HG03139 (cell line): ENCODE data around the gene CANX.
"Not testable (repeated sequence)": the region's sequence is repeated elsewhere in the genome, so short reads cannot be mapped to it uniquely, and the experiment has no call there.

Experiments
- ATAC-seq: cut with Tn5 transposase; IDR thresholded peaks from one replicate; pipeline ENCODE4 v1.9.1; 2021; ENCODE audit not compliant: unreplicated experiment

Gene CANX

DNA sequence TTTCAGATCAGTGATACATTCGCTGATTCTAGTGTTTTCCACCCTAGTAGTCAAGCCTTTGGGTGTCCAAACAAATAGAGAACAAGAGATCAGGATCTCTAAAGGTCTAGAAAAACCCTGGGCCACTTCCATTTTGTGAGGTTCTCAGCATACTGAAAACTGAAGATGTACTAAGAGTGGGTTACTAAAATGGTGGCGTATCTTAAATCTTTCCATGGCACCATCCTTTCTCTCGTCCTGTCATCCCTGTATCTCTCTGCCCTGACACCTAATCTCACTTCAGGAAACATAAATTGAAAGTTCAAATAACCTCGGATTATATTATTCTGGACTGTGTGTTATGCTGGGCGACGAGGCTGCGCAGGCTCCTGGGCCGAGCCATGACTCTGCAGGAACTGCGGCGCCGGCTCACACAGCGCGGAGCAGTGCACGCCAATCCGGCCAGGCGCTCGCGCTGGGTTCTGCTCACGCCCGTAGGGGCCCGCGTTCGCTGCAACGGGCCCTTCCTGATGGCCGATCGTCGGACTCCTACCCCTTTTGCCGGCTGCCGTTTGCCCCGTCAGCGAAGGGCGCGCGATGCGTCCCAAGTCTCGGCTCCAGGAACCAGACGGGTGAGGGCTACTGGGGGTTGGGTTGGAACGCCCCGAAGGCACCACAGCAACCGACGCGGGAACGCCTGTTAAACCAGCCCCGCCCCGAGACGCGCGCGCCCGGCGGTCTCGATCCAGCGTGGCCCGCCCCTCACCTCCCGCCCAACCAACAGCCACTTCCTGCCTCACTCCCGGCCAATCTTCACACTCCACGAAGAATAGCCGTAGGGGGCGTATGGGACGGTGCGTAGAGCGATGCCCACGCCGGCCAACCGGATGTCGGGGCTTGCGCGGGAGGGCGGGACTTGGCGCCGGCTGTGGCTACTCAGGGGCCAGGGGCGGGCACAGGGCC, 503 bp upstream of the CANX start:
- ATAC-seq: peak; percentile 92

DNA sequence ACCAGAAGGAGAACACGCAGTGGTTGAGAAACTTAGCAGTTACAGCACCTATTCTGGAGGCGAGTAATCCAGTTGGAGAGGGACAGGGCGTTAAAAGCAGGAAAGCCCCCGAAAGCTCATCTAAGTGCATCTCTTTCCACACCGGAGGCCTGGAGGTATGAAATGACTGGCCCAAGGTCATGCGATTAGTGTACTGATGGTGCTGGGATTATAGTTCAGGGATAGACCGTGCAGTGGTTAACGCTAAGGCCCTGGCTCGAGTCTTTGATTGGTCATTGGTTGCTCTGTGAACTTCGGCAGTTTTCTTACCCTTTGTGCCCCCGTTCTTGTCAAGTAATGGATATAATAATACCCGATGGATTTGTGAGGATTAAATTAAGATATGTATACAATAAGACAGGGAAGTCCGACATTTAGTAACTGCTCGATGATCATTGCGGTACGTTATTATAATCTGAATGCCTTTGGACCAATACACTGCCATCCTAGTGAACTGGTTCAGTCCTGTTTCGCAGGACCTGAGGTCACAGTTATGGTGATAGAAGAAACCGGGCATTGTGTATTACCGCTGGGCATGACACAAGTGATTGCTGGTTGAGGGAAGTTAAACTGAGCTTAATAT, 960 bp downstream of the CANX start:
- ATAC-seq: no peak

- no peak for ATAC-seq
Measured at GRCh38 chr5:179700401-179700918, 1.7 kb downstream of the CANX start.

- no peak for ATAC-seq
Measured at GRCh38 chr5:179716286-179716685, 17.5 kb downstream of the CANX start.

- no peak for ATAC-seq
Measured at GRCh38 chr5:179720222-179720621, 21.5 kb downstream of the CANX start.

- ATAC-seq: no peak
Measured at GRCh38 chr5:179724163-179724562, 25.4 kb downstream of the CANX start.

- no peak for ATAC-seq
Measured at GRCh38 chr5:179727106-179727505, 28.3 kb downstream of the CANX start.

GRCh38 chr5:179729303-179729702, 30.5 kb downstream of the CANX start:
- no peak for ATAC-seq

GRCh38 chr5:179729727-179730126, 31.0 kb downstream of the CANX start:
- no peak for ATAC-seq

GRCh38 chr5:179730356-179730755, 31.6 kb downstream of the CANX start:
- no peak for ATAC-seq

GRCh38 chr5:179730852-179731251, 32.1 kb downstream of the CANX start:
- no peak for ATAC-seq

GRCh38 chr5:179731791-179732411, 33.1 kb downstream of the CANX start:
- peak; percentile 4 for ATAC-seq

- peak; percentile 92 for ATAC-seq
Measured at GRCh38 chr5:179732412-179732917, 33.7 kb downstream of the CANX start, which contains the start of gene MAML1. Gene MAML1, plus strand, starts transcription at chr5:179732822. Its CDS starts 291 bp downstream, at chr5:179733113.

GRCh38 chr5:179732918-179733771, 34.4 kb downstream of the CANX start:
- ATAC-seq: peak; percentile 18

- no peak for ATAC-seq
Measured at GRCh38 chr5:179733772-179734126, 35.0 kb downstream of the CANX start.

GRCh38 chr5:179734536-179735164, 35.9 kb downstream of the CANX start:
- no peak for ATAC-seq

- no peak for ATAC-seq
Measured at GRCh38 chr5:179738742-179739141, 40.0 kb downstream of the CANX start.

- not testable (repeated sequence) for ATAC-seq
Measured at GRCh38 chr5:179744106-179744505, 45.3 kb downstream of the CANX start.

GRCh38 chr5:179746872-179747271, 48.1 kb downstream of the CANX start:
- no peak for ATAC-seq

- no peak for ATAC-seq
Measured at GRCh38 chr5:179747811-179748210, 49.0 kb downstream of the CANX start.
